IMR-90 (cell line): Measurements from ENCODE around the gene GABPB1. TPM values are rescaled to one million over a fixed set of nuclear protein-coding genes. Genes with fewer than 3 reads are reported as not detected.

Experiments
- ATAC-seq: fragments of 200-7000 bp; cut with Tn5 transposase; 2 replicates; pipeline ENCODE4 v1.9.1; 2020; ENCODE audit warnings: low read depth, mild to moderate bottlenecking, moderate library complexity
- BruUV-seq: library from RNA; stranded (reverse); fragments of 400-500 nt; replicated peaks from 2 replicates; lab custom pipeline; 2021; lab: Mats Ljungman, UMichigan
- CTCF ChIA-PET: fragments of 300-600 bp; formaldehyde crosslinking; extraction: SDS; loops from one replicate; lab custom pipeline; 2021; ENCODE audit warnings: antibody characterized with exemption; lab: Yijun Ruan, JAX
- POLR2A ChIA-PET: fragments of 300-600 bp; sonication (Branson Sonifier 250); formaldehyde crosslinking; loops from one replicate; lab custom pipeline; 2022; ENCODE audit warnings: antibody characterized with exemption; ENCODE audit not compliant: unreplicated experiment; lab: Charles Lee
- DNase-seq: peaks from one replicate; pipeline ENCODE4 v3.0.0; 2013
- H2AFZ ChIP-seq: replicated peaks from 2 replicates; pipeline ENCODE3; 2013; ENCODE audit warnings: low read length, mild to moderate bottlenecking; ENCODE audit not compliant: poor library complexity
- H2AK5ac ChIP-seq: 2 replicates; pipeline ENCODE4 v1.6.1; 2013; ENCODE audit warnings: low read depth, low read length, inconsistent platforms
- H2AK9ac ChIP-seq: replicated peaks from 2 replicates; pipeline ENCODE3; 2013; ENCODE audit warnings: mild to moderate bottlenecking, low read depth, low read length, moderate library complexity; ENCODE audit not compliant: poor library complexity
- H2BK120ac ChIP-seq: 2 replicates; pipeline ENCODE4 v1.6.1; 2013; ENCODE audit warnings: low read depth, low read length, inconsistent platforms
- H2BK15ac ChIP-seq: 3 replicates; pipeline ENCODE4 v1.6.1; 2013; ENCODE audit warnings: low read depth, low read length, inconsistent platforms
- H2BK20ac ChIP-seq: 2 replicates; pipeline ENCODE4 v1.6.1; 2013; ENCODE audit warnings: low read depth, mild to moderate bottlenecking, inconsistent platforms, low read length, moderate library complexity
- H2BK5ac ChIP-seq: 2 replicates; pipeline ENCODE4 v1.6.1; 2013; ENCODE audit warnings: mild to moderate bottlenecking, low read depth, low read length, inconsistent platforms; ENCODE audit not compliant: poor library complexity, severe bottlenecking
- H3K14ac ChIP-seq: replicated peaks from 2 replicates; pipeline ENCODE4 v1.6.1; 2013; ENCODE audit warnings: low read depth, low read length, inconsistent platforms
- H3K18ac ChIP-seq: 2 replicates; pipeline ENCODE4 v1.6.1; 2013; ENCODE audit warnings: low read depth, low read length, control low read depth
- H3K23ac ChIP-seq: 2 replicates; pipeline ENCODE4 v1.6.1; 2013; ENCODE audit warnings: low read depth, low read length, inconsistent platforms
- H3K27ac ChIP-seq: 2 replicates; pipeline ENCODE4 v1.5.1; 2013; ENCODE audit warnings: mild to moderate bottlenecking, control low read depth, low read length; ENCODE audit not compliant: insufficient read depth
- H3K27me3 ChIP-seq: 2 replicates; pipeline ENCODE4 v1.6.1; 2013; ENCODE audit warnings: low read length; ENCODE audit not compliant: control insufficient read depth, insufficient read depth
- H3K36me3 ChIP-seq: 2 replicates; pipeline ENCODE4 v1.6.1; 2013; ENCODE audit warnings: low read length, mixed read lengths; ENCODE audit not compliant: control insufficient read depth, insufficient read depth
- H3K4ac ChIP-seq: 2 replicates; pipeline ENCODE4 v1.6.1; 2013; ENCODE audit warnings: low read depth, low read length, inconsistent platforms
- H3K4me1 ChIP-seq: 2 replicates; pipeline ENCODE4 v1.6.1; 2013; ENCODE audit warnings: low read length, mixed read lengths; ENCODE audit not compliant: control insufficient read depth, insufficient read depth
- H3K4me2 ChIP-seq: 2 replicates; pipeline ENCODE4 v1.6.1; 2013; ENCODE audit warnings: low read depth, mild to moderate bottlenecking, control low read depth, low read length, moderate library complexity
- H3K4me3 ChIP-seq: 2 replicates; pipeline ENCODE4 v1.5.1; 2013; ENCODE audit warnings: low read depth, mild to moderate bottlenecking, control low read depth, low read length, moderate library complexity; ENCODE audit not compliant: insufficient read depth
- H3K56ac ChIP-seq: 2 replicates; pipeline ENCODE4 v1.6.1; 2013; ENCODE audit warnings: low read length, inconsistent platforms; ENCODE audit not compliant: insufficient read depth; ENCODE audit errors: extremely low read depth
- H3K79me1 ChIP-seq, 2 experiments: 2 replicates each; pipeline ENCODE4 v1.6.1; 2013; ENCODE audit warnings: low read length in 2 of 2, inconsistent platforms in 1 of 2, low read depth in 1 of 2
- H3K9ac ChIP-seq: 2 replicates; pipeline ENCODE4 v1.6.1; 2013; ENCODE audit warnings: low read depth, low read length, control low read depth
- H3K9me1 ChIP-seq: 2 replicates; pipeline ENCODE4 v1.6.1; 2013; ENCODE audit warnings: low read length, inconsistent platforms; ENCODE audit not compliant: insufficient read depth
- H3K9me3 ChIP-seq: 2 replicates; pipeline ENCODE4 v1.6.1; 2013; ENCODE audit warnings: low read length; ENCODE audit not compliant: control insufficient read depth, insufficient read depth
- H4K20me1 ChIP-seq: 2 replicates; pipeline ENCODE4 v1.6.1; 2013; ENCODE audit warnings: low read length, inconsistent platforms; ENCODE audit not compliant: insufficient read depth
- H4K5ac ChIP-seq: 2 replicates; pipeline ENCODE4 v1.6.1; 2013; ENCODE audit warnings: mild to moderate bottlenecking, low read depth, low read length, control low read depth
- H4K8ac ChIP-seq, 2 experiments: 2 replicates each; pipeline ENCODE4 v1.6.1; 2013; ENCODE audit warnings: low read depth in 2 of 2, low read length in 2 of 2, control low read depth in 1 of 2, inconsistent platforms in 1 of 2
- H4K91ac ChIP-seq: 2 replicates; pipeline ENCODE4 v1.6.1; 2013; ENCODE audit warnings: low read depth, low read length, inconsistent platforms; ENCODE audit not compliant: insufficient read depth
- BHLHE40 ChIP-seq: fragments of 150-350 bp; IDR thresholded peaks from 2 replicates; pipeline ENCODE4 v1.6.1; 2016; ENCODE audit warnings: mild to moderate bottlenecking, low read depth, low read length
- CEBPB ChIP-seq: IDR thresholded peaks from 2 replicates; pipeline ENCODE4 v1.6.1; 2012; ENCODE audit warnings: low read depth, low read length, improper control_type of control experiment
- CHD1 ChIP-seq: IDR thresholded peaks from 2 replicates; pipeline ENCODE4 v1.6.1; 2012; ENCODE audit warnings: low read depth, low read length, improper control_type of control experiment
- FOS ChIP-seq: fragments of 150-350 bp; IDR thresholded peaks from 2 replicates; pipeline ENCODE4 v1.6.1; 2016; ENCODE audit warnings: low read depth, low read length
- MAFK ChIP-seq: IDR thresholded peaks from 2 replicates; pipeline ENCODE4 v1.6.1; 2012; ENCODE audit warnings: low read depth, low read length, improper control_type of control experiment
- MAZ ChIP-seq: IDR thresholded peaks from 2 replicates; pipeline ENCODE4 v1.6.1; 2012; ENCODE audit warnings: low read depth, mild to moderate bottlenecking, low read length, improper control_type of control experiment, moderate library complexity, borderline replicate concordance
- MXI1 ChIP-seq: IDR thresholded peaks from 2 replicates; pipeline ENCODE4 v1.6.1; 2012; ENCODE audit warnings: low read depth, mild to moderate bottlenecking, low read length, moderate library complexity, borderline replicate concordance
- NFE2L2 ChIP-seq: fragments of 150-350 bp; IDR thresholded peaks from 2 replicates; pipeline ENCODE4 v1.6.1; 2016; ENCODE audit warnings: low read depth, mild to moderate bottlenecking, low read length
- POLR2A ChIP-seq: IDR thresholded peaks from 2 replicates; pipeline ENCODE4 v1.6.1; 2012; ENCODE audit warnings: mild to moderate bottlenecking, low read depth, low read length
- RAD21 ChIP-seq: IDR thresholded peaks from 2 replicates; pipeline ENCODE4 v1.6.1; 2012; ENCODE audit warnings: low read length, improper control_type of control experiment
- RCOR1 ChIP-seq: IDR thresholded peaks from 2 replicates; pipeline ENCODE4 v1.6.1; 2012; ENCODE audit warnings: mild to moderate bottlenecking, low read length, improper control_type of control experiment; ENCODE audit not compliant: insufficient replicate concordance
- RFX5 ChIP-seq: IDR thresholded peaks from 2 replicates; pipeline ENCODE4 v1.8.0; 2012; ENCODE audit warnings: low read depth, mild to moderate bottlenecking, low read length, moderate library complexity
- SMC3 ChIP-seq: fragments of 150-350 bp; IDR thresholded peaks from 2 replicates; pipeline ENCODE4 v1.6.1; 2016; ENCODE audit warnings: low read depth, mild to moderate bottlenecking, antibody characterized with exemption, low read length, moderate library complexity
- WGBS, 2 experiments: methylation state at CpG; one replicate each; pipeline versions ENCODE4 v1.1.5 to v1.1.7; 2013; ENCODE audit warnings: missing lambda C conversion rate in 2 of 2; ENCODE audit not compliant: insufficient read length in 1 of 2; ENCODE audit errors: extremely low coverage in 2 of 2; 5-methylcytosine and 5-hydroxymethylcytosine counted together
- dilution Hi-C: fragments of 300-500 bp; cut with HindIII; formaldehyde crosslinking; loops from one replicate; pipeline ENCODE4 v1.14.3; 2018; ENCODE audit warnings: low sequenced_read_pairs; ENCODE audit not compliant: unreplicated experiment
- in situ Hi-C: fragments of 300-500 bp; cut with MboI; formaldehyde crosslinking; loops from 3 replicates; pipeline ENCODE4 v1.14.3; 2019; ENCODE audit warnings: low sequenced_read_pairs, inconsistent platforms, mixed read lengths
- intact Hi-C: fragments of 100-400 bp; cut with micrococcal nuclease; formaldehyde crosslinking; loops from 2 replicates; pipeline ENCODE4 v1.10.0; 2022
- polyA plus RNA-seq, 3 experiments: library from polyadenylated mRNA; depleted of rRNA; stranded (reverse); fragments of >200 nt; gene quantifications; 2 replicates each; pipeline ENCODE4 v1.2.3, GENCODE V29; 2012; ENCODE audit warnings: low replicate concordance in 1 of 3
- total RNA-seq: library from RNA; depleted of rRNA; stranded (reverse); fragments of >200 nt; gene quantifications from 2 replicates; pipeline ENCODE4 v1.2.3, GENCODE V29; 2012
- TF ChIP-seq, protein P1 (sequence below): fragments of 150-350 bp; IDR thresholded peaks from 2 replicates; pipeline ENCODE4 v1.6.1; 2016; ENCODE audit warnings: low read depth, mild to moderate bottlenecking, low read length, moderate library complexity, borderline replicate concordance
- TF ChIP-seq, protein P2 (sequence below): fragments of 150-350 bp; IDR thresholded peaks from 2 replicates; pipeline ENCODE4 v1.6.1; 2017; ENCODE audit warnings: mild to moderate bottlenecking, antibody characterized with exemption, low read length, low read depth
- TF ChIP-seq, protein P3 (sequence below): conservative IDR thresholded peaks from 2 replicates; pipeline ENCODE4 v1.5.1; 2012; ENCODE audit warnings: mild to moderate bottlenecking, low read depth, low read length, improper control_type of control experiment

The GABPB1 gene
- total and polyA plus RNA-seq, 2 of the 4 experiments (the other 2 are of a cell fraction), result 26.3 to 89.3 TPM

DNA sequence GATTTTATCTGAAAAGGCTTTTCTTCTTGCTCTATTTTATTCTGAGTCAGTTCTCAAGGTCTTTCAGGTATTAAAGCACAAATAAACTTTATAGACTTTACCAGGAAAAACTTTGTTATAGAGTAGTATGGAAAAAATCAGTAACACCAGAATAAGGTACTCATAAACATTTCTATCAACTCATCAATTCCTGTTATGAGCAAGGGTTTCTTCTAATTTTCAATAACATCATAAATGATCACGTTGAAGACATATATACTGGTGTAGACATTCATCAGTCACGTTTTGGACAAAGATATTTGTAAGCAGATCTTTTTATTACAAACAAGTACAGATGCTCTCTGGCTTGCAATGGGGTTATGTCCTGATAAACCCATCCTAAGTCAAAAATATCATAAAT lies 79.9 kb downstream of the GABPB1 start:
- ATAC-seq, result no peak
- Histone ChIP-seq H2AFZ (no peak overlapping the region), H3K36me3 (peaks cover 1% of the 10 kb centered on the region; the same call in 1 of the 2 replicates), H3K18ac (no peak overlapping the region), H3K9ac (no peak overlapping the region), H2AK9ac (no peak overlapping the region), H3K23ac (no peak overlapping the region), H3K4me1 (no peaks in the 10 kb centered on the region), H3K27me3 (no peaks in the 10 kb centered on the region), H3K9me3 (no peaks in the 10 kb centered on the region), H2BK5ac (no peak overlapping the region), H2AK5ac (no peak overlapping the region), H2BK20ac (no peak overlapping the region), H3K56ac (no peak overlapping the region), H2BK15ac (no peak overlapping the region), H4K20me1 (no peaks in the 10 kb centered on the region), H2BK120ac (no peak overlapping the region), H3K27ac (no peak overlapping the region), H4K8ac (no peak overlapping the region), H4K91ac (no peak overlapping the region), H3K79me1 (no peaks in the 10 kb centered on the region), H4K5ac (no peak overlapping the region), H3K4ac (no peak overlapping the region), H3K4me3 (no peak overlapping the region), H3K14ac (no peak overlapping the region), H3K4me2 (no peak overlapping the region), H3K9me1 (no peaks in the 10 kb centered on the region; the same call in 1 of the 2 replicates)
- intact Hi-C loops (no loop called here), dilution Hi-C loops (no loop called here), in situ Hi-C loops (no loop called here)
- ChIA-PET POLR2A (no interaction called here), CTCF (no interaction called here)
- no CpG with 5 or more reads among the region's 2 CpGs for WGBS, 2 experiments
- DNase-seq, result no peak
- no peak for TF ChIP-seq CHD1
- TF ChIP-seq, protein P1, sequence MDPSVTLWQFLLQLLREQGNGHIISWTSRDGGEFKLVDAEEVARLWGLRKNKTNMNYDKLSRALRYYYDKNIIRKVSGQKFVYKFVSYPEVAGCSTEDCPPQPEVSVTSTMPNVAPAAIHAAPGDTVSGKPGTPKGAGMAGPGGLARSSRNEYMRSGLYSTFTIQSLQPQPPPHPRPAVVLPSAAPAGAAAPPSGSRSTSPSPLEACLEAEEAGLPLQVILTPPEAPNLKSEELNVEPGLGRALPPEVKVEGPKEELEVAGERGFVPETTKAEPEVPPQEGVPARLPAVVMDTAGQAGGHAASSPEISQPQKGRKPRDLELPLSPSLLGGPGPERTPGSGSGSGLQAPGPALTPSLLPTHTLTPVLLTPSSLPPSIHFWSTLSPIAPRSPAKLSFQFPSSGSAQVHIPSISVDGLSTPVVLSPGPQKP, result no peak
- TF ChIP-seq NFE2L2, result no peak
- TF ChIP-seq POLR2A, result no peak
- no peak for TF ChIP-seq RCOR1
- no peak for TF ChIP-seq MAFK
- TF ChIP-seq BHLHE40, result no peak
- TF ChIP-seq CEBPB, result no peak
- no peak for TF ChIP-seq MAZ
- TF ChIP-seq RAD21, result no peak
- TF ChIP-seq, protein P2, sequence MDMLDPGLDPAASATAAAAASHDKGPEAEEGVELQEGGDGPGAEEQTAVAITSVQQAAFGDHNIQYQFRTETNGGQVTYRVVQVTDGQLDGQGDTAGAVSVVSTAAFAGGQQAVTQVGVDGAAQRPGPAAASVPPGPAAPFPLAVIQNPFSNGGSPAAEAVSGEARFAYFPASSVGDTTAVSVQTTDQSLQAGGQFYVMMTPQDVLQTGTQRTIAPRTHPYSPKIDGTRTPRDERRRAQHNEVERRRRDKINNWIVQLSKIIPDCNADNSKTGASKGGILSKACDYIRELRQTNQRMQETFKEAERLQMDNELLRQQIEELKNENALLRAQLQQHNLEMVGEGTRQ, result no peak
- TF ChIP-seq SMC3, result no peak
- TF ChIP-seq MXI1, result no peak
- no peak for TF ChIP-seq FOS
- TF ChIP-seq, protein P3, sequence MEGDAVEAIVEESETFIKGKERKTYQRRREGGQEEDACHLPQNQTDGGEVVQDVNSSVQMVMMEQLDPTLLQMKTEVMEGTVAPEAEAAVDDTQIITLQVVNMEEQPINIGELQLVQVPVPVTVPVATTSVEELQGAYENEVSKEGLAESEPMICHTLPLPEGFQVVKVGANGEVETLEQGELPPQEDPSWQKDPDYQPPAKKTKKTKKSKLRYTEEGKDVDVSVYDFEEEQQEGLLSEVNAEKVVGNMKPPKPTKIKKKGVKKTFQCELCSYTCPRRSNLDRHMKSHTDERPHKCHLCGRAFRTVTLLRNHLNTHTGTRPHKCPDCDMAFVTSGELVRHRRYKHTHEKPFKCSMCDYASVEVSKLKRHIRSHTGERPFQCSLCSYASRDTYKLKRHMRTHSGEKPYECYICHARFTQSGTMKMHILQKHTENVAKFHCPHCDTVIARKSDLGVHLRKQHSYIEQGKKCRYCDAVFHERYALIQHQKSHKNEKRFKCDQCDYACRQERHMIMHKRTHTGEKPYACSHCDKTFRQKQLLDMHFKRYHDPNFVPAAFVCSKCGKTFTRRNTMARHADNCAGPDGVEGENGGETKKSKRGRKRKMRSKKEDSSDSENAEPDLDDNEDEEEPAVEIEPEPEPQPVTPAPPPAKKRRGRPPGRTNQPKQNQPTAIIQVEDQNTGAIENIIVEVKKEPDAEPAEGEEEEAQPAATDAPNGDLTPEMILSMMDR, result no peak
- TF ChIP-seq RFX5, result no peak
- no TSS peak for BruUV-seq
